Inflammatory macrophage treated with lipopolysaccharide for 4 hours (primary cell): ENCODE results near the gene ATP1B2.
A peak's percentile ranks its signal among the peaks of the same experiment; 100 is the strongest.

Experiments
- DNase-seq: peaks from one replicate; pipeline ENCODE4 v3.0.0-alpha.2; 2020

Gene ATP1B2

GRCh38 chr17:7686222-7687071, 35.7 kb downstream of the ATP1B2 start:
- peak; percentile 86 for DNase-seq

- peak; percentile 88 for DNase-seq
These were observed 36.6 kb downstream of the ATP1B2 start, which contains the start of gene TP53 for GRCh38 chr17:7687072-7687907. TSS of gene TP53 (minus strand) at chr17:7687490. CDS start at chr17:7676594, 10,896 bp downstream.

GRCh38 chr17:7687908-7688807, 37.4 kb downstream of the ATP1B2 start, which contains the start of gene WRAP53:
TSS of gene WRAP53 (plus strand) at chr17:7688477. CDS start at chr17:7688649, 172 bp downstream.
- peak; percentile 98 for DNase-seq

- no peak for DNase-seq
These were observed 38.1 kb downstream of the ATP1B2 start for GRCh38 chr17:7688808-7689316.

GRCh38 chr17:7695586-7695985, 44.9 kb downstream of the ATP1B2 start:
- DNase-seq, result no peak

GRCh38 chr17:7697828-7698588, 47.3 kb downstream of the ATP1B2 start:
- no peak for DNase-seq

- no peak for DNase-seq
These were observed 49.8 kb downstream of the ATP1B2 start for GRCh38 chr17:7700510-7700909.

- DNase-seq, result no peak
These were observed 51.0 kb downstream of the ATP1B2 start for GRCh38 chr17:7701681-7702080.

- no peak for DNase-seq
These were observed 52.0 kb downstream of the ATP1B2 start for GRCh38 chr17:7702776-7703175.

- no peak for DNase-seq
These were observed 53.1 kb downstream of the ATP1B2 start for GRCh38 chr17:7703584-7704479.

- DNase-seq, result no peak
These were observed 54.0 kb downstream of the ATP1B2 start, which contains the start of gene EFNB3 for GRCh38 chr17:7704601-7705268. TSS of gene EFNB3 (plus strand) at chr17:7705202. CDS start at chr17:7705599, 397 bp downstream.

- DNase-seq, result no peak
These were observed 54.8 kb downstream of the ATP1B2 start for GRCh38 chr17:7705269-7706255.

GRCh38 chr17:7706631-7707354, 56.1 kb downstream of the ATP1B2 start:
- DNase-seq, result no peak
